H1 (cell line): ENCODE measurements around the gene ZNF45. TPM values are rescaled to one million over a fixed set of nuclear protein-coding genes. Genes with fewer than 3 reads are reported as not detected.

Experiments
- CTCF ChIA-PET: fragments of 300-600 bp; sonication (Branson Sonifier 250); formaldehyde crosslinking; loops from one replicate; lab custom pipeline; 2021; ENCODE audit not compliant: partially characterized antibody; lab: Charles Lee
- POLR2A ChIA-PET: fragments of 300-600 bp; sonication (Branson Sonifier 250); formaldehyde crosslinking; loops from one replicate; lab custom pipeline; 2021; ENCODE audit warnings: inconsistent platforms; ENCODE audit not compliant: partially characterized antibody; lab: Charles Lee
- DNase-seq, 2 experiments: peaks; one replicate each; pipeline versions ENCODE4 v3.0.0 to v3.0.0-alpha.2; 2010 to 2022; ENCODE audit warnings: low spot score in 2 of 2, low read depth in 1 of 2, mixed read lengths in 1 of 2
- FAIRE-seq: peaks from 2 replicates; lab custom pipeline; 2011; peaks lifted over from hg19 to GRCh38; lab: Jason Lieb, UNC
- H2AFZ ChIP-seq: 2 replicates; pipeline ENCODE4 v1.8.1; 2012; ENCODE audit warnings: low read length, inconsistent platforms
- H2AK5ac ChIP-seq: 2 replicates; pipeline ENCODE4 v1.6.1; 2013; ENCODE audit warnings: low read depth, low read length
- H2BK120ac ChIP-seq: replicated peaks from 2 replicates; pipeline ENCODE3; 2013; ENCODE audit warnings: low read depth, low read length, inconsistent platforms
- H2BK12ac ChIP-seq: 2 replicates; pipeline ENCODE4 v1.6.1; 2013; ENCODE audit warnings: low read depth, low read length
- H2BK15ac ChIP-seq: 2 replicates; pipeline ENCODE4 v1.6.1; 2013; ENCODE audit warnings: low read length
- H2BK20ac ChIP-seq: 2 replicates; pipeline ENCODE4 v1.6.1; 2013; ENCODE audit warnings: low read length
- H2BK5ac ChIP-seq: 2 replicates; pipeline ENCODE4 v1.6.1; 2013; ENCODE audit warnings: low read depth, low read length
- H3K14ac ChIP-seq: 2 replicates; pipeline ENCODE4 v1.6.1; 2013; ENCODE audit warnings: inconsistent platforms; ENCODE audit not compliant: insufficient read length
- H3K18ac ChIP-seq: 2 replicates; pipeline ENCODE4 v1.6.1; 2013; ENCODE audit warnings: low read length; ENCODE audit errors: extremely low read depth
- H3K23ac ChIP-seq: 2 replicates; pipeline ENCODE4 v1.6.1; 2013; ENCODE audit warnings: inconsistent platforms; ENCODE audit not compliant: insufficient read length
- H3K23me2 ChIP-seq: 2 replicates; pipeline ENCODE4 v1.6.1; 2013; ENCODE audit warnings: low read depth, low read length
- H3K27ac ChIP-seq: 2 replicates; pipeline ENCODE4 v1.6.1; 2011; ENCODE audit warnings: low read depth, low read length, inconsistent platforms
- H3K27me3 ChIP-seq, 4 experiments: replicated peaks in 1 of 4; 1 replicate in 1 of 4; 2 replicates in 3 of 4; pipeline versions ENCODE4 v1.6.1 to v1.8.1; 2011 to 2013; ENCODE audit warnings: low read length in 3 of 4, mild to moderate bottlenecking in 3 of 4, inconsistent platforms in 2 of 4, mixed read lengths in 2 of 4, moderate library complexity in 1 of 4; ENCODE audit not compliant: control insufficient read depth in 3 of 4, insufficient read depth in 3 of 4; ENCODE audit errors: extremely low read depth in 1 of 4
- H3K36me3 ChIP-seq, 4 experiments: 2 replicates each; pipeline versions ENCODE4 v1.6.1 to v1.8.1; 2011 to 2013; ENCODE audit warnings: mild to moderate bottlenecking in 4 of 4, low read length in 3 of 4, moderate library complexity in 2 of 4, control low read depth in 1 of 4, inconsistent platforms in 1 of 4; ENCODE audit not compliant: insufficient read depth in 4 of 4, control insufficient read depth in 2 of 4
- H3K4ac ChIP-seq: replicated peaks from 2 replicates; pipeline ENCODE3; 2013; ENCODE audit warnings: low read length, low read depth, mixed read lengths, inconsistent platforms; ENCODE audit not compliant: insufficient read length
- H3K4me1 ChIP-seq, 4 experiments: replicated peaks in 1 of 4; 1 replicate in 1 of 4; 2 replicates in 3 of 4; pipeline versions ENCODE4 v1.6.1 to v1.8.1; 2011 to 2013; ENCODE audit warnings: low read length in 3 of 4, inconsistent platforms in 2 of 4, mixed read lengths in 1 of 4; ENCODE audit not compliant: insufficient read depth in 4 of 4, control insufficient read depth in 3 of 4
- H3K4me2 ChIP-seq, 2 experiments: 2 replicates each; pipeline versions ENCODE4 v1.6.1 to v1.8.1; 2011 to 2013; ENCODE audit warnings: low read depth in 2 of 2, low read length in 2 of 2, control low read depth in 1 of 2, inconsistent platforms in 1 of 2, mild to moderate bottlenecking in 1 of 2; ENCODE audit not compliant: insufficient read depth in 1 of 2
- H3K4me3 ChIP-seq, 4 experiments: fragments of 200-600, 300-600 bp in 1 of 4; sonication (generic), shearing (Covaris generic), sonication (Bioruptor Twin) in 1 of 4; 2 replicates each; pipeline versions ENCODE4 v1.5.1 to v1.8.1; 2011 to 2016; ENCODE audit warnings: low read length in 4 of 4, low read depth in 3 of 4, control low read depth in 2 of 4, inconsistent platforms in 2 of 4, mild to moderate bottlenecking in 2 of 4, mixed read lengths in 1 of 4, moderate library complexity in 1 of 4; ENCODE audit not compliant: insufficient read depth in 2 of 4; ENCODE audit errors: extremely low read depth in 1 of 4
- H3K56ac ChIP-seq: replicated peaks from 2 replicates; pipeline ENCODE3; 2013; ENCODE audit warnings: low read depth, mild to moderate bottlenecking, mixed read lengths, low read length, inconsistent platforms; ENCODE audit not compliant: insufficient read length
- H3K79me1 ChIP-seq: 2 replicates; pipeline ENCODE4 v1.6.1; 2013; ENCODE audit warnings: low read depth, low read length, control low read depth
- H3K79me2 ChIP-seq, 2 experiments: 2 replicates each; pipeline versions ENCODE4 v1.6.1 to v1.8.1; 2012 to 2013; ENCODE audit warnings: low read length in 2 of 2, mild to moderate bottlenecking in 2 of 2, inconsistent platforms in 1 of 2; ENCODE audit not compliant: insufficient read depth in 2 of 2, control insufficient read depth in 1 of 2
- H3K9ac ChIP-seq, 4 experiments: replicated peaks in 1 of 4; 1 replicate in 1 of 4; 2 replicates in 3 of 4; pipeline versions ENCODE4 v1.6.1 to v1.8.1; 2011 to 2013; ENCODE audit warnings: low read depth in 3 of 4, low read length in 3 of 4, control low read depth in 2 of 4, mild to moderate bottlenecking in 2 of 4, moderate library complexity in 2 of 4, inconsistent platforms in 1 of 4; ENCODE audit errors: extremely low read depth in 1 of 4
- H3K9me3 ChIP-seq, 2 experiments: 2 replicates each; pipeline versions ENCODE4 v1.6.1 to v1.8.1; 2012 to 2013; ENCODE audit warnings: mild to moderate bottlenecking in 2 of 2, moderate library complexity in 2 of 2, control low read depth in 1 of 2, inconsistent platforms in 1 of 2, low read depth in 1 of 2, low read length in 1 of 2, mixed read lengths in 1 of 2; ENCODE audit not compliant: insufficient read depth in 2 of 2
- H4K20me1 ChIP-seq, 2 experiments: replicated peaks in 1 of 2; 2 replicates each; pipeline versions ENCODE3 to v1.8.1; 2011 to 2013; ENCODE audit warnings: inconsistent platforms in 2 of 2, low read length in 2 of 2, mild to moderate bottlenecking in 1 of 2; ENCODE audit not compliant: insufficient read depth in 2 of 2, control insufficient read depth in 1 of 2
- H4K5ac ChIP-seq: 2 replicates; pipeline ENCODE4 v1.6.1; 2013; ENCODE audit warnings: low read length, low read depth, mixed read lengths, inconsistent platforms; ENCODE audit not compliant: insufficient read length
- H4K8ac ChIP-seq: 2 replicates; pipeline ENCODE4 v1.8.0; 2013; ENCODE audit warnings: mild to moderate bottlenecking, moderate library complexity, low read length, inconsistent platforms; ENCODE audit not compliant: insufficient read depth; ENCODE audit errors: extremely low read depth
- H4K91ac ChIP-seq: replicated peaks from 2 replicates; pipeline ENCODE3; 2013; ENCODE audit warnings: low read length, mixed read lengths, inconsistent platforms; ENCODE audit not compliant: insufficient read length
- CTBP2 ChIP-seq: IDR thresholded peaks from 2 replicates; pipeline ENCODE4 v1.7.0; 2011; ENCODE audit warnings: borderline replicate concordance, mild to moderate bottlenecking, moderate library complexity, mixed read lengths, low read length; ENCODE audit not compliant: insufficient read depth, insufficient read length
- RAD21 ChIP-seq, 2 experiments: IDR thresholded peaks in 1 of 2; conservative IDR thresholded peaks in 1 of 2; 2 replicates each; pipeline ENCODE4 v1.6.1; 2011; ENCODE audit warnings: low read depth in 2 of 2, low read length in 2 of 2, improper control_type of control experiment in 1 of 2, inconsistent platforms in 1 of 2, mild to moderate bottlenecking in 1 of 2, moderate library complexity in 1 of 2
- WGBS, 2 experiments: shearing (Covaris generic) in 1 of 2; methylation state at CpG; one replicate each; pipeline versions ENCODE4 v1.1.6 to v1.1.7; 2013 to 2015; ENCODE audit warnings: low lambda C conversion rate in 2 of 2, mixed read lengths in 2 of 2, inconsistent platforms in 1 of 2, low coverage in 1 of 2, missing lambda C conversion rate in 1 of 2; ENCODE audit not compliant: insufficient replicate concordance in 2 of 2, insufficient coverage in 1 of 2, insufficient read length in 1 of 2; ENCODE audit errors: extremely low coverage in 1 of 2, missing lambda C conversion rate in 1 of 2; 5-methylcytosine and 5-hydroxymethylcytosine counted together
- polyA plus RNA-seq, 7 experiments: library from polyadenylated mRNA; depleted of rRNA in 3 of 7; stranded (reverse) in 5 of 7; unstranded in 2 of 7; fragments of >200 nt in 5 of 7; fragments of 200-250 nt in 2 of 7; gene quantifications; 1 replicate in 5 of 7; 2 replicates in 1 of 7; 4 replicates in 1 of 7; pipeline versions ENCODE4 v1.2.1 to v1.2.3, GENCODE V29; 2011 to 2013; ENCODE audit warnings: missing spikeins in 2 of 7, mixed read lengths in 2 of 7
- total RNA-seq: library from RNA; stranded (reverse); fragmentation: NEBNext Ultra II Directional; extraction: Animal tissue kit (Norgen Biotek cat#: 25700); gene quantifications from 2 replicates; pipeline ENCODE4 v1.2.1, GENCODE V29; 2021

The ZNF45 gene
- total and polyA plus RNA-seq, 2 of the 8 experiments (the other 6 are each of a cell fraction or from before 2014, with no cell fraction given): 4.6 to 16.2 TPM

- H3K4ac ChIP-seq: no peak overlapping the region
- H3K9ac ChIP-seq: peak overlapping the region in 3 of 4 experiments; percentile 39 to 78 (median 56); a peak in 4 of 7 replicates
- H4K8ac ChIP-seq: peak overlapping the region; percentile 65; the same call in 1 of the 2 replicates
- DNase-seq (no peak), FAIRE-seq (no peak)
- ChIA-PET CTCF (interaction anchor here (1.5 kb wide), 1 partner anchor 19 kb away, joined by 3 read pairs; no protein-coding TSS in a partner anchor), POLR2A (interaction anchor here (0.9 to 2.2 kb wide), 6 partner anchors 12 to 159 kb away, joined by 3 to 12 read pairs (median 4); partner anchors contain the start of genes ZNF155 and ZNF221)
- peaks cover 3 to 21% (median 13%) of the 10 kb centered on the region in 4 experiments; a peak in 6 of 8 replicates for H3K36me3 ChIP-seq
- H3K4me3 ChIP-seq: peak overlapping the region; percentile 68 to 93 (median 86)
- no peak overlapping the region for H2BK12ac ChIP-seq
- no peak overlapping the region for H2BK20ac ChIP-seq
- peaks cover 0 to 5% (median 1%) of the 10 kb centered on the region in 4 experiments; a peak in 1 of 7 replicates for H3K4me1 ChIP-seq
- peaks cover 0 to 8% of the 10 kb centered on the region in 2 experiments; a peak in 1 of 4 replicates for H3K79me2 ChIP-seq
- no peaks in the 10 kb centered on the region for H3K23me2 ChIP-seq
- no peak overlapping the region for H2BK120ac ChIP-seq
- H3K18ac ChIP-seq: no peak overlapping the region
- H4K5ac ChIP-seq: no peak overlapping the region
- H3K14ac ChIP-seq: no peak overlapping the region
- H3K27me3 ChIP-seq: no peaks in the 10 kb centered on the region
- H3K9me3 ChIP-seq: peaks cover 0 to 4% of the 10 kb centered on the region in 2 experiments; a peak in 2 of 4 replicates
- WGBS, 2 experiments: 24% methylated on average over 15 of the region's 15 CpGs; no CpG with 5 or more reads in 1 of the 2 experiments
- peak overlapping the region; percentile 47; the same call in 1 of the 2 replicates for H2AFZ ChIP-seq
- H2BK15ac ChIP-seq: no peak overlapping the region
- H3K56ac ChIP-seq: no peak overlapping the region
- no peak overlapping the region for H4K91ac ChIP-seq
- H3K4me2 ChIP-seq: peak overlapping the region; percentile 74 to 92
- TF ChIP-seq CTBP2 (no peak), RAD21 (IDR thresholded peaks at IDR 0.05 in 1 of 2, conservative IDR thresholded peaks at IDR 0.05 in 1 of 2; ENCODE audit: low read depth in 2 of 2, low read length in 2 of 2) (0 out of 4 replicates have a peak, but pooled peaks of 1 of the 2 experiments have one; percentile 5)
- H3K23ac ChIP-seq: no peak overlapping the region
- H3K79me1 ChIP-seq: no peaks in the 10 kb centered on the region
- no peak overlapping the region for H2BK5ac ChIP-seq
- H4K20me1 ChIP-seq: no peaks in the 10 kb centered on the region
- peak overlapping the region; percentile 16; the same call in 1 of the 2 replicates for H3K27ac ChIP-seq
- H2AK5ac ChIP-seq: no peak overlapping the region
These were observed 762 bp downstream of the ZNF45 start for GRCh38 chr19:43934055-43934984.
